ENCODE data around the gene EIF5A. TPM values are rescaled to one million over a fixed set of nuclear protein-coding genes. Genes with fewer than 3 reads are reported as not detected.

Gene EIF5A
- total and polyA plus RNA-seq, 2 donors (not counting 1 experiment from before 2014, with no cell fraction given) = 347 to 752 TPM

DNA sequence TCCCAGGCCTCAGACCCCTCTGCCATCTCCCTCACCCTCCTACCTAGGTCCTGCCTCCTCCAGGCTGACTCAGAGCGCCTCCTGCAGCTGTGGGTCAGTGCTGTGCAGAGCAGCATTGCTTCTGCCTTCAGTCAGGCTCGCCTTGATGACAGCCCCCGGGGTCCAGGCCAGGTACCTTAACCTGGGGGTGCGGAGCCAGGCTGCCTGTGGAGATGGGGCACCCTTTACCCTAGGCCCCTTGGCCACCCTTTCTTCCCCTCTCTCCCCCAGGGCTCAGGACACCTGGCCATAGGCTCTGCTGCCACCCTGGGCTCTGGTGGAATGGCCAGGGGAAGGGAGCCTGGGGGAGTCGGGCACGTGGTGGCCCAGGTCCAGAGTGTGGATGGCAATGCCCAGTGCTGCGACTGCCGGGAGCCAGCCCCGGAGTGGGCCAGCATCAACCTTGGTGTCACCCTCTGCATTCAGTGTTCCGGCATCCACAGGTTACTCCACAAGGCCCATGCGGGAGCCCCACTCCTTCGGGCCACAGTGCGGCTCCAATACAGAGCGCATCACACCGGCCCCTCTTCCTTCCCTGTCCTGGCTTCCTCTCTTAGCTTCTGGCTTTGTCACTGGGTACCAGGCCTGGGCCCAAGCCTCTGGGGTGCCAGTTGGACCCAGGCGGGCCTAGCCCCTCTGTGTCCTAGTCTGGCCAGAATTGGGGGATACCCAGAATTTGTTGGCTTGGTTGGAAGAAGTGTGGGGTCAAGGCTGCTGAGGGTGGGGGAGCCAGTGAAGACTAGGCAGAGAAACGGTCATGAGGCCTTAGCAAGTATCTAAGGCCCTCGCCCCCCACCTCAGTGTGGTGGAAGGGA is 39.6 kb downstream of the EIF5A start:
- H3K36me3 ChIP-seq (ENCODE audit: control insufficient read depth, insufficient read depth, low read length) = no peaks in the 10 kb centered on the region
- H3K27me3 ChIP-seq (ENCODE audit: control insufficient read depth, insufficient read depth, low read length) = peaks cover 5% of the 10 kb centered on the region
- H3K4me2 ChIP-seq (ENCODE audit: extremely low read depth, insufficient read depth, low read length) = no peak overlapping the region
- no peak for DNase-seq (ENCODE audit: low read depth in 2 of 2)
- H3K79me2 ChIP-seq (ENCODE audit: control insufficient read depth, insufficient read depth, low read length) = peaks cover 5% of the 10 kb centered on the region
- H4K20me1 ChIP-seq (ENCODE audit: control insufficient read depth, extremely low read depth, insufficient read depth, low read length) = no peaks in the 10 kb centered on the region
- H3K4me1 ChIP-seq (ENCODE audit: control insufficient read depth, extremely low read depth, insufficient read depth, low read length) = peaks cover 15% of the 10 kb centered on the region
- no peak for TF ChIP-seq EZH2 (IDR thresholded peaks at IDR 0.05; ENCODE audit: low read length, missing control alignments)
- TF ChIP-seq, protein P1, sequence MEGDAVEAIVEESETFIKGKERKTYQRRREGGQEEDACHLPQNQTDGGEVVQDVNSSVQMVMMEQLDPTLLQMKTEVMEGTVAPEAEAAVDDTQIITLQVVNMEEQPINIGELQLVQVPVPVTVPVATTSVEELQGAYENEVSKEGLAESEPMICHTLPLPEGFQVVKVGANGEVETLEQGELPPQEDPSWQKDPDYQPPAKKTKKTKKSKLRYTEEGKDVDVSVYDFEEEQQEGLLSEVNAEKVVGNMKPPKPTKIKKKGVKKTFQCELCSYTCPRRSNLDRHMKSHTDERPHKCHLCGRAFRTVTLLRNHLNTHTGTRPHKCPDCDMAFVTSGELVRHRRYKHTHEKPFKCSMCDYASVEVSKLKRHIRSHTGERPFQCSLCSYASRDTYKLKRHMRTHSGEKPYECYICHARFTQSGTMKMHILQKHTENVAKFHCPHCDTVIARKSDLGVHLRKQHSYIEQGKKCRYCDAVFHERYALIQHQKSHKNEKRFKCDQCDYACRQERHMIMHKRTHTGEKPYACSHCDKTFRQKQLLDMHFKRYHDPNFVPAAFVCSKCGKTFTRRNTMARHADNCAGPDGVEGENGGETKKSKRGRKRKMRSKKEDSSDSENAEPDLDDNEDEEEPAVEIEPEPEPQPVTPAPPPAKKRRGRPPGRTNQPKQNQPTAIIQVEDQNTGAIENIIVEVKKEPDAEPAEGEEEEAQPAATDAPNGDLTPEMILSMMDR (conservative IDR thresholded peaks at IDR 0.05 in 1 of 2, IDR thresholded peaks at IDR 0.05 in 1 of 2; ENCODE audit: low read depth in 1 of 2, low read length in 2 of 2) = no peak
- no peak overlapping the region for H3K4me3 ChIP-seq (replicated peaks in 1 of 4; ENCODE audit: control extremely low read depth in 1 of 4, insufficient read depth in 1 of 4, low read depth in 3 of 4, low read length in 4 of 4)
- no peak overlapping the region for H2AFZ ChIP-seq (ENCODE audit: low read length)
- H3K27ac ChIP-seq (ENCODE audit: insufficient read depth, low read length) = no peak overlapping the region
- H3K9ac ChIP-seq (ENCODE audit: insufficient read depth, low read length) = no peak overlapping the region
- H3K9me3 ChIP-seq (ENCODE audit: control insufficient read depth, insufficient read depth, low read depth, low read length) = no peaks in the 10 kb centered on the region

DNA sequence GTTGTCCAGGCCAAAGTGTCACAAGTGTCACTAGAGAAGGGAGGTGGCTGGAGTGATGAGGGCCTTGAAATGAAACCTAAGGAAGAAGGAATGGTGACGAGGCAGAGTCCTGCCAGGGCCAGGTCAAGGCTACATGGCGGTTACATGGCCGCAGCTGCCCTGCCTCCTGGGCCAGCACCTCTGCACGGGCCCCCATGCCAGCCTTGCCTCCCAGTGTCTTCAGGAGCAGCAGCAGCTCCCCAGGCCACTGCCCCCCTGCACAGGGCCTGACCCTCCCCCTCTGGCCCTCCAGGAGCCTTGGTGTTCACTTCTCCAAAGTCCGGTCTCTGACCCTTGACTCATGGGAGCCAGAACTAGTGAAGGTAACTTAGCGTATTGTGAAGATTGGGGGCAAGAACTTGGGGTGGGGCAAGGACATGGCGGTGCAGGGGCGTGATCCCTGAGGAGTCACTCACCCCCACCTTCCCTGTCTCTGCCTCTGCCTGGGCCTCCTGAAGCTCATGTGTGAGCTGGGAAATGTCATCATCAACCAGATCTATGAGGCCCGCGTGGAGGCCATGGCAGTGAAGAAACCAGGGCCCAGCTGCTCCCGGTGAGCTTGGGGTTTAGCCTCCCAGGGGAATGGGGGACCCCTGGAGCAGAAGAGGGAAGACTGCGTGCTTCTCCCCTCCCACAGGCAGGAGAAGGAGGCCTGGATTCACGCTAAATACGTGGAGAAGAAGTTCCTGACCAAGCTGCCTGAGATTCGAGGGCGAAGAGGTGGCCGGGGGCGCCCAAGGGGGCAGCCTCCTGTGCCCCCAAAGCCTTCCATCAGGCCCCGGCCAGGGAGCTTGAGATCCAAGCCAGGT is 40.4 kb downstream of the EIF5A start:
- Histone ChIP-seq H3K4me3 (replicated peaks in 1 of 4; ENCODE audit: control extremely low read depth in 1 of 4, insufficient read depth in 1 of 4, low read depth in 3 of 4, low read length in 4 of 4) (no peak overlapping the region), H3K27me3 (ENCODE audit: control insufficient read depth, insufficient read depth, low read length) (peaks cover 5% of the 10 kb centered on the region), H3K79me2 (ENCODE audit: control insufficient read depth, insufficient read depth, low read length) (peaks cover 10% of the 10 kb centered on the region), H3K9ac (ENCODE audit: insufficient read depth, low read length) (no peak overlapping the region), H3K36me3 (ENCODE audit: control insufficient read depth, insufficient read depth, low read length) (no peaks in the 10 kb centered on the region), H3K27ac (ENCODE audit: insufficient read depth, low read length) (no peak overlapping the region), H4K20me1 (ENCODE audit: control insufficient read depth, extremely low read depth, insufficient read depth, low read length) (no peaks in the 10 kb centered on the region), H3K9me3 (ENCODE audit: control insufficient read depth, insufficient read depth, low read depth, low read length) (no peaks in the 10 kb centered on the region), H3K4me2 (ENCODE audit: extremely low read depth, insufficient read depth, low read length) (no peak overlapping the region), H3K4me1 (ENCODE audit: control insufficient read depth, extremely low read depth, insufficient read depth, low read length) (peaks cover 15% of the 10 kb centered on the region), H2AFZ (ENCODE audit: low read length) (no peak overlapping the region)
- no peak for DNase-seq (ENCODE audit: low read depth in 2 of 2)
- TF ChIP-seq, protein P1 (conservative IDR thresholded peaks at IDR 0.05 in 1 of 2, IDR thresholded peaks at IDR 0.05 in 1 of 2; ENCODE audit: low read depth in 1 of 2, low read length in 2 of 2) = no peak
- TF ChIP-seq EZH2 (IDR thresholded peaks at IDR 0.05; ENCODE audit: low read length, missing control alignments) = no peak

Data from fibroblast of lung (primary cell).